Measurements from ENCODE around the gene NEXN. TPM values are rescaled to one million over a fixed set of nuclear protein-coding genes. Genes with fewer than 3 reads are reported as not detected.

NEXN gene
- total and polyA plus RNA-seq, 9 donors: 57.9 to 291 (median 216) TPM

GRCh38 chr1:77990629-77991204 lies 102.3 kb downstream of the NEXN start:
- Histone ChIP-seq H3K27me3 (ENCODE audit: control insufficient read depth, insufficient read depth, low read length) (no peaks in the 10 kb centered on the region), H3K4me3 (ENCODE audit: low read length) (no peak overlapping the region), H3K9me3 (replicated peaks; ENCODE audit: control insufficient read depth, low read depth, low read length) (no peaks in the 10 kb centered on the region), H3K36me3 (ENCODE audit: control insufficient read depth, insufficient read depth, low read length) (peaks cover 12% of the 10 kb centered on the region), H3K4me1 (ENCODE audit: control insufficient read depth, insufficient read depth, low read length) (no peaks in the 10 kb centered on the region), H3K27ac (ENCODE audit: low read length) (no peak overlapping the region)
- DNase-seq: no peak
- 100% methylated on average over 2 of the region's 3 CpGs for WGBS (ENCODE audit: insufficient coverage)

GRCh38 chr1:77991638-77992037 lies 103.2 kb downstream of the NEXN start:
- Histone ChIP-seq H3K27me3 (ENCODE audit: control insufficient read depth, insufficient read depth, low read length) (no peaks in the 10 kb centered on the region), H3K36me3 (ENCODE audit: control insufficient read depth, insufficient read depth, low read length) (peaks cover 12% of the 10 kb centered on the region), H3K27ac (ENCODE audit: low read length) (no peak overlapping the region), H3K9me3 (replicated peaks; ENCODE audit: control insufficient read depth, low read depth, low read length) (no peaks in the 10 kb centered on the region), H3K4me1 (ENCODE audit: control insufficient read depth, insufficient read depth, low read length) (no peaks in the 10 kb centered on the region), H3K4me3 (ENCODE audit: low read length) (no peak overlapping the region)
- no peak for DNase-seq

Other genes starting within 250 kb of the NEXN start
- 56.8 TPM for gene ZZZ3, start 206.0 kb upstream of the NEXN start, total RNA-seq
- gene ZZZ3, start 206.0 kb upstream of the NEXN start, polyA plus RNA-seq (ENCODE audit: insufficient read depth in 1 of 8, insufficient read length in 8 of 8, low replicate concordance in 1 of 8): 10 to 100 TPM; 23.5 to 35.3 (median 30.6) TPM
- 47.2 TPM for gene USP33, start 128.8 kb upstream of the NEXN start, total RNA-seq
- gene USP33, start 128.8 kb upstream of the NEXN start, polyA plus RNA-seq (ENCODE audit: insufficient read depth in 1 of 8, insufficient read length in 8 of 8, low replicate concordance in 1 of 8): 10 to 100 TPM; 27.4 to 41.1 (median 31.7) TPM
- 16.9 TPM for gene MIGA1, start 109.0 kb upstream of the NEXN start, total RNA-seq
- 10 to 100 TPM in 2 of 8 donors, 1 to 10 TPM in 6; 7.1 to 10.9 (median 8.9) TPM for gene MIGA1, start 109.0 kb upstream of the NEXN start, polyA plus RNA-seq (ENCODE audit: insufficient read depth in 1 of 8, insufficient read length in 8 of 8, low replicate concordance in 1 of 8)
- gene FUBP1, start 90.4 kb downstream of the NEXN start, total RNA-seq: 129 TPM
- 100 to 1,000 TPM; 138 to 191 (median 157) TPM for gene FUBP1, start 90.4 kb downstream of the NEXN start, polyA plus RNA-seq (ENCODE audit: insufficient read depth in 1 of 8, insufficient read length in 8 of 8, low replicate concordance in 1 of 8)
- 67.7 TPM for gene DNAJB4, start 116.3 kb downstream of the NEXN start, total RNA-seq
- gene DNAJB4, start 116.3 kb downstream of the NEXN start, polyA plus RNA-seq (ENCODE audit: insufficient read depth in 1 of 8, insufficient read length in 8 of 8, low replicate concordance in 1 of 8): 10 to 100 TPM; 54.8 to 89.5 (median 71.5) TPM
- 0.84 TPM for gene GIPC2, start 157.3 kb downstream of the NEXN start, total RNA-seq
- gene GIPC2, start 157.3 kb downstream of the NEXN start, polyA plus RNA-seq (ENCODE audit: insufficient read depth in 1 of 8, insufficient read length in 8 of 8, low replicate concordance in 1 of 8): 1 to 10 TPM in 6 of 8 donors, under 1 TPM in 2; 0.84 to 8.7 (median 1.6) TPM

Measured in muscle of leg (tissue), 11 donors.